Spinal cord (tissue), 10 donors: Measurements from ENCODE around the gene GOLGA8S. TPM values are rescaled to one million over a fixed set of nuclear protein-coding genes. Genes with fewer than 3 reads are reported as not detected.
"Not testable (repeated sequence)": the region's sequence is repeated elsewhere in the genome, so short reads cannot be mapped to it uniquely, and the experiment has no call there.

Source experiments
- DNase-seq, 6 donors: peaks; one replicate each; pipeline versions ENCODE4 v3.0.0 to v3.0.0-alpha.2; 2013 to 2015; ENCODE audit warnings: low spot score in 6 of 6, low read depth in 4 of 6
- H3K27ac ChIP-seq: one replicate; pipeline ENCODE4 v1.5.1; 2013; ENCODE audit warnings: low read depth, low read length, control low read depth
- H3K27me3 ChIP-seq: one replicate; pipeline ENCODE4 v1.6.1; 2013; ENCODE audit warnings: low read length; ENCODE audit not compliant: control insufficient read depth, insufficient read depth
- H3K36me3 ChIP-seq: one replicate; pipeline ENCODE4 v1.6.1; 2013; ENCODE audit warnings: low read length; ENCODE audit not compliant: control insufficient read depth, insufficient read depth
- H3K4me1 ChIP-seq: one replicate; pipeline ENCODE4 v1.6.1; 2013; ENCODE audit warnings: low read length; ENCODE audit not compliant: control insufficient read depth, insufficient read depth
- H3K4me3 ChIP-seq: one replicate; pipeline ENCODE4 v1.5.1; 2013; ENCODE audit warnings: low read depth, low read length, control low read depth
- H3K9me3 ChIP-seq: one replicate; pipeline ENCODE4 v1.6.1; 2013; ENCODE audit warnings: low read length; ENCODE audit not compliant: control insufficient read depth, insufficient read depth
- WGBS: methylation state at CpG from one replicate; pipeline ENCODE4 v1.1.5; 2013; ENCODE audit warnings: missing lambda C conversion rate; ENCODE audit not compliant: insufficient coverage; 5-methylcytosine and 5-hydroxymethylcytosine counted together
- long read RNA-seq, 4 donors: transcript quantifications; one replicate each; lab custom pipeline, GENCODE V29; 2026
- polyA plus RNA-seq, 2 donors: library from polyadenylated mRNA; unstranded; fragments of 120-200 nt; gene quantifications; one replicate each; pipeline ENCODE4 v1.2.1, GENCODE V29; 2013; ENCODE audit not compliant: insufficient read length in 2 of 2
- total RNA-seq, 2 donors: library from RNA; depleted of rRNA in 1 of 2; stranded (reverse); fragments of 120-200 nt in 1 of 2; fragments of >200 nt in 1 of 2; gene quantifications; one replicate each; pipeline versions ENCODE4 v1.2.3 to v1.2.4, GENCODE V29; 2013 to 2014
- donor health status: healthy.

The GOLGA8S gene, protein sequence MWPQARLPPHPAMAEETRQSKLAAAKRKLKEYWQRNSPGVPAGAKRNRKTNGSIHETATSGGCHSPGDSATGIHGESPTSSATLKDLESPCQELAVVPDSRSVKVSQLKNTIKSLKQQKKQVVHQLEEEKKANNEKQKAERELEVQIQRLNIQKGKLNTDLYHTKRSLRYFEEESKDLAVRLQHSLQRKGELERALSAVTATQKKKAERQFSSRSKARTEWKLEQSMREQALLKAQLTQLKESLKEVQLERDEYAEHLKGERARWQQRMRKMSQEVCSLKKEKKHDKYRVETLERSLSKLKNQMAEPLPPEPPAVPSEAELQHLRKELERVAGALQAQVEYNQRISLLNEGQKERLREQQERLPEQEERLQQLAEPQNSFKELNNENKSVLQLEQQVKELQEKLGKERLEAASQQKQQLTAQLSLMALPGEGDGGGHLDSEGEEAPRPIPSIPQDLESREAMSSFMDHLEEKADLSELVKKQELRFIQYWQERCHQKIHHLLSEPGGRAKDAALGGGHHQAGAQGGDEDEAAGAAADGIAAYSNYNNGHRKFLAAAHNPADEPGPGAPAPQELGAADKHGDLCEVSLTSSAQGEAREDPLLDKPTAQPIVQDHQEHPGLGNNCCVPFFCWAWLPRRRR
- total RNA-seq, result 1 to 10 TPM in 1 of 2 donors, under 1 TPM in 1; 0.39 to 1.1 TPM
- polyA plus RNA-seq, result 1 to 10 TPM; 1.1 to 1.6 TPM
- long read RNA-seq, donor 1, result 0 reads
- long read RNA-seq, donor 2, result 0 reads
- long read RNA-seq, donor 3, result 0 reads
- long read RNA-seq, donor 4, result 0 reads

- DNase-seq, H3K27ac ChIP-seq, H3K36me3 ChIP-seq, H3K4me3 ChIP-seq, H3K9me3 ChIP-seq, H3K4me1 ChIP-seq, H3K27me3 ChIP-seq: not testable (repeated sequence)
- WGBS, result no CpG with 5 or more reads among the region's 8 CpGs
Observed at GRCh38 chr15:23354448-23354847, at the start of gene GOLGA8S. GOLGA8S (plus strand) TSS chr15:23354748; CDS start chr15:23354810, 62 bp downstream.

- H3K27me3 ChIP-seq, DNase-seq, H3K4me1 ChIP-seq, H3K36me3 ChIP-seq, H3K27ac ChIP-seq, H3K9me3 ChIP-seq, H3K4me3 ChIP-seq: not testable (repeated sequence)
- 30% methylated on average over 2 of the region's 4 CpGs for WGBS
Observed at GRCh38 chr15:23304805-23305204, 49.7 kb upstream of the GOLGA8S start.

- H3K9me3 ChIP-seq, H3K27me3 ChIP-seq, DNase-seq, H3K27ac ChIP-seq, H3K4me3 ChIP-seq, H3K4me1 ChIP-seq: not testable (repeated sequence)
- H3K36me3 ChIP-seq, result peaks cover 14% of the 10 kb centered on the region
- WGBS, result 93% methylated on average over 3 of the region's 7 CpGs
Observed at GRCh38 chr15:23305921-23306320, 48.6 kb upstream of the GOLGA8S start.

DNA sequence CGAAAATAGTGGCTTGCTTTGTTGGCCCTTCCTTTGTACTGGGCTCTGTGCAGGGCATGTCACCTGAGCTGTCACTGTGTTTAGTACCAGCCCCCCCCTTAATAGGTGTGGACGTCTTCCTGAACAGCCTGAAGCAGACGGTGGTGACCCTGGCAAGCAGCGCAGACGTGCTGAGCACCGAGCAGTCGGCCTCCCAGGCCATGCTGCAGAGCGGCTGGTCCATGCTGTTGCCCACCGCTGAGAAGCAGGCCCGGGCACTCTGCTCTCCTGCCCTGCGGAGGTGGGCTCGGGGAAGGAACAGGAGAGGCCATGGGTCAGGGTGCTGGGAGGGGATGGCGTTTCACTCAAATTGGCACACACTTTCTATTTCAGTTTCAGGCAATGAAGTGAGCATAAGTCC lies 43.3 kb upstream of the GOLGA8S start:
- peaks cover 17% of the 10 kb centered on the region for H3K36me3 ChIP-seq
- not testable (repeated sequence) for H3K27ac ChIP-seq, H3K27me3 ChIP-seq, DNase-seq, H3K4me3 ChIP-seq, H3K4me1 ChIP-seq, H3K9me3 ChIP-seq
- WGBS, result 93% methylated on average over 12 of the region's 13 CpGs

- not testable (repeated sequence) for H3K36me3 ChIP-seq
Observed at GRCh38 chr15:23334096-23334495, 20.5 kb upstream of the GOLGA8S start, which contains the start of gene GOLGA6L26. GOLGA6L26 (minus strand) TSS chr15:23334196; CDS start chr15:23334135, 61 bp downstream.

DNA sequence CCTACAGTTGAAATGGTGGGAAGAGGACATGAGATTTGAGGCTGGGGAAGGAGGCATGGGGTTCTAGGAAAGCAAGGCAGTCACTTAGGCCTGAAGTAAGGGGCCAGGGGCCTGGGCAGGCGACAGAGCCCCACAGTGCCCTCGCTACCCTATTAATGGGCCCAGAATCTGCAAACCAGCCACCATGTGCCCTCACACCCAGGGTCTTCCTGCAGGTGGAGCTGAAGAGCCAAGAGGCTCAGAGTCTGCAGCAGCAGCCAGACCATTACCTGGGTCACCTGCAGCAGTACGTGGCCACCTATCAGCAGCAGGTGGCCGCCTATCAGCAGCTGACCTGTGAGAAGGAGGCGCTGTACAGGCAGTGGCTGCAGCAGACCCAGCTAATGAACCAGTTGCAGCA lies 8.1 kb downstream of the GOLGA8S start:
- WGBS, result no CpG with 5 or more reads among the region's 5 CpGs
- not testable (repeated sequence) for H3K4me3 ChIP-seq, DNase-seq, H3K27me3 ChIP-seq, H3K36me3 ChIP-seq, H3K27ac ChIP-seq, H3K4me1 ChIP-seq, H3K9me3 ChIP-seq

More at GRCh38 chr15:23334096-23334495, 20.5 kb upstream of the GOLGA8S start, which contains the start of gene GOLGA6L26:
- not testable (repeated sequence) for H3K27ac ChIP-seq, H3K4me3 ChIP-seq, H3K9me3 ChIP-seq, H3K27me3 ChIP-seq, H3K4me1 ChIP-seq, DNase-seq
- no CpG with 5 or more reads among the region's 7 CpGs for WGBS

GRCh38 chr15:23364261-23364660 lies 9.7 kb downstream of the GOLGA8S start:
- H3K27me3 ChIP-seq, H3K4me3 ChIP-seq, H3K9me3 ChIP-seq, H3K36me3 ChIP-seq, H3K4me1 ChIP-seq, H3K27ac ChIP-seq, DNase-seq: not testable (repeated sequence)
- WGBS, result 88% methylated on average over 3 of the region's 9 CpGs

- no CpG with 5 or more reads among the region's 2 CpGs for WGBS
- Histone ChIP-seq H3K27me3 (no peaks in the 10 kb centered on the region), H3K36me3 (no peaks in the 10 kb centered on the region), H3K4me3 (no peak overlapping the region), H3K27ac (no peak overlapping the region), H3K9me3 (no peaks in the 10 kb centered on the region), H3K4me1 (no peaks in the 10 kb centered on the region)
- DNase-seq, result no peak
Observed at GRCh38 chr15:23370578-23370977, 16.0 kb downstream of the GOLGA8S start.

GRCh38 chr15:23371134-23371533 lies 16.6 kb downstream of the GOLGA8S start:
- WGBS, result no CpG with 5 or more reads among the region's 4 CpGs
- not testable (repeated sequence) for H3K36me3 ChIP-seq, H3K27me3 ChIP-seq, H3K4me1 ChIP-seq, H3K9me3 ChIP-seq, H3K27ac ChIP-seq, H3K4me3 ChIP-seq, DNase-seq
